GM12878 (cell line): ENCODE data around the gene MYNN. TPM values are rescaled to one million over a fixed set of nuclear protein-coding genes. Genes with fewer than 3 reads are reported as not detected.

Experiments used
- ATAC-seq: fragments of 200-7000 bp; cut with Tn5 transposase; 3 replicates; pipeline ENCODE4 v1.9.1; 2020; ENCODE audit warnings: mild to moderate bottlenecking, moderate library complexity
- BruUV-seq: library from RNA; stranded (reverse); fragments of 400-500 nt; replicated peaks from 2 replicates; lab custom pipeline; 2021; lab: Mats Ljungman, UMichigan
- CTCF ChIA-PET: fragments of 300-600 bp; sonication (Branson Sonifier 250); formaldehyde crosslinking; extraction: SDS; loops from one replicate; lab custom pipeline; 2021; ENCODE audit warnings: inconsistent platforms; lab: Yijun Ruan, JAX
- POLR2A ChIA-PET: fragments of 350-600 bp; formaldehyde crosslinking; extraction: SDS; loops from one replicate; lab custom pipeline; 2021; ENCODE audit warnings: inconsistent platforms; lab: Charles Lee
- RAD21 ChIA-PET: fragments of 300-600 bp; sonication (Branson Sonifier 250); formaldehyde crosslinking; loops from one replicate; lab custom pipeline; 2023; ENCODE audit warnings: antibody characterized with exemption; ENCODE audit not compliant: unreplicated experiment; lab: Charles Lee
- SMC1A ChIA-PET: fragments of 300-600 bp; sonication (Branson Sonifier 250); formaldehyde crosslinking; loops from one replicate; lab custom pipeline; 2023; ENCODE audit not compliant: unreplicated experiment, uncharacterized antibody; lab: Charles Lee
- DNase-seq: peaks from one replicate; pipeline ENCODE4 v3.0.0-alpha.2; 2011; ENCODE audit warnings: low read depth, low spot score
- FAIRE-seq: peaks from 3 replicates; lab custom pipeline; 2011; peaks lifted over from hg19 to GRCh38; lab: Jason Lieb, UNC
- H2AFZ ChIP-seq: 2 replicates; pipeline ENCODE4 v1.6.0; 2011; ENCODE audit warnings: low read depth, low read length, control low read depth; ENCODE audit not compliant: control insufficient read depth
- H3K27ac ChIP-seq: 2 replicates; pipeline ENCODE4 v1.5.1; 2011; ENCODE audit warnings: control low read depth; ENCODE audit not compliant: control insufficient read depth, insufficient read depth
- H3K27me3 ChIP-seq, 2 experiments: replicated peaks in 1 of 2; 2 replicates each; pipeline versions ENCODE4 v1.6.0 to v1.6.1; 2011; ENCODE audit warnings: low read length in 1 of 2; ENCODE audit not compliant: control insufficient read depth in 2 of 2, insufficient read depth in 2 of 2
- H3K36me3 ChIP-seq, 2 experiments: 2 replicates each; pipeline ENCODE4 v1.5.1; 2011; ENCODE audit warnings: low read length in 1 of 2; ENCODE audit not compliant: control insufficient read depth in 2 of 2, insufficient read depth in 2 of 2
- H3K4me1 ChIP-seq: 2 replicates; pipeline ENCODE4 v1.6.1; 2011; ENCODE audit warnings: mild to moderate bottlenecking, low read length, moderate library complexity, mixed read lengths; ENCODE audit not compliant: control insufficient read depth, insufficient read depth
- H3K4me2 ChIP-seq: 2 replicates; pipeline ENCODE4 v1.6.0; 2011; ENCODE audit warnings: control low read depth; ENCODE audit not compliant: control insufficient read depth, insufficient read depth
- H3K4me3 ChIP-seq: fragments of 200-600 bp; sonication (generic); 2 replicates; pipeline ENCODE4 v1.5.1; 2016
- H3K79me2 ChIP-seq: 2 replicates; pipeline ENCODE4 v1.6.0; 2011; ENCODE audit warnings: low read length; ENCODE audit not compliant: control insufficient read depth, insufficient read depth
- H3K9ac ChIP-seq: 2 replicates; pipeline ENCODE4 v1.8.0; 2011; ENCODE audit warnings: low read length, control low read depth, mixed read lengths; ENCODE audit not compliant: control insufficient read depth, insufficient read depth
- H3K9me3 ChIP-seq: replicated peaks from 3 replicates; pipeline ENCODE4 v1.5.1; 2011; ENCODE audit warnings: mild to moderate bottlenecking, low read length; ENCODE audit not compliant: control insufficient read depth, insufficient read depth
- H4K20me1 ChIP-seq: 2 replicates; pipeline ENCODE4 v1.6.0; 2011; ENCODE audit not compliant: control insufficient read depth, insufficient read depth
- CHD4 ChIP-seq: fragments of 200-600 bp; sonication (generic); IDR thresholded peaks from 2 replicates; pipeline ENCODE4 v1.6.1; 2016; ENCODE audit warnings: mild to moderate bottlenecking
- CUX1 ChIP-seq: IDR thresholded peaks from 2 replicates; pipeline ENCODE4 v1.6.1; 2012; ENCODE audit warnings: improper control_type of control experiment, low read depth, low read length; ENCODE audit not compliant: insufficient replicate concordance
- DPF2 ChIP-seq: fragments of 450-650 bp; IDR thresholded peaks from 2 replicates; pipeline ENCODE4 v1.6.1; 2017; ENCODE audit warnings: mild to moderate bottlenecking
- IKZF2 ChIP-seq, 2 experiments: fragments of 450-650 bp; IDR thresholded peaks; 2 replicates each; pipeline ENCODE4 v1.6.1; 2017; ENCODE audit warnings: mild to moderate bottlenecking in 2 of 2, moderate library complexity in 2 of 2
- IRF3 ChIP-seq: fragments of 450-650 bp; IDR thresholded peaks from 2 replicates; pipeline ENCODE4 v1.6.1; 2014; ENCODE audit warnings: mild to moderate bottlenecking
- JUND ChIP-seq: IDR thresholded peaks from 2 replicates; pipeline ENCODE4 v1.6.1; 2012; ENCODE audit warnings: low read depth, mild to moderate bottlenecking, low read length, improper control_type of control experiment, moderate library complexity
- POLR2A ChIP-seq: IDR thresholded peaks from 2 replicates; pipeline ENCODE4 v1.6.1; 2011; ENCODE audit warnings: low read depth, mild to moderate bottlenecking, low read length
- POU2F2 ChIP-seq: IDR thresholded peaks from 3 replicates; pipeline ENCODE4 v1.6.1; 2011; ENCODE audit warnings: low read depth, mild to moderate bottlenecking, low read length, borderline replicate concordance
- SMAD1 ChIP-seq: fragments of 450-650 bp; IDR thresholded peaks from 2 replicates; pipeline ENCODE4 v1.6.1; 2018; ENCODE audit warnings: mild to moderate bottlenecking, low read depth; ENCODE audit not compliant: partially characterized antibody
- SPI1 ChIP-seq: IDR thresholded peaks from 2 replicates; pipeline ENCODE4 v1.6.1; 2011; ENCODE audit warnings: low read depth, mild to moderate bottlenecking, low read length, moderate library complexity, borderline replicate concordance; ENCODE audit not compliant: insufficient read depth
- STAT3 ChIP-seq: IDR thresholded peaks from 2 replicates; pipeline ENCODE4 v1.6.1; 2011; ENCODE audit warnings: low read depth, low read length, improper control_type of control experiment
- YBX1 ChIP-seq: fragments of 450-650 bp; IDR thresholded peaks from 2 replicates; pipeline ENCODE4 v1.6.1; 2016; ENCODE audit warnings: antibody characterized with exemption
- ZNF274 ChIP-seq: IDR thresholded peaks from one replicate; pipeline ENCODE4 v1.8.0; 2011; ENCODE audit not compliant: insufficient read length, insufficient read depth
- ZNF384 ChIP-seq: IDR thresholded peaks from 2 replicates; pipeline ENCODE4 v1.6.1; 2012; ENCODE audit warnings: low read depth, mild to moderate bottlenecking, low read length, improper control_type of control experiment, borderline replicate concordance
- ZNF687 ChIP-seq: fragments of 450-650 bp; IDR thresholded peaks from 2 replicates; pipeline ENCODE4 v1.6.1; 2017; ENCODE audit warnings: mild to moderate bottlenecking, moderate library complexity
- ZZZ3 ChIP-seq: IDR thresholded peaks from 2 replicates; pipeline ENCODE4 v1.6.1; 2011; ENCODE audit warnings: low read depth; ENCODE audit not compliant: control insufficient read depth, insufficient read length
- WGBS: methylation state at CpG from one replicate; pipeline ENCODE4 v1.1.6; 2016; ENCODE audit warnings: low lambda C conversion rate; ENCODE audit not compliant: insufficient replicate concordance, insufficient coverage; ENCODE audit errors: missing lambda C conversion rate; 5-methylcytosine and 5-hydroxymethylcytosine counted together
- in situ Hi-C: fragments of 300-500 bp; cut with MboI; formaldehyde crosslinking; loops from 9 replicates; pipeline ENCODE4 v1.14.3; 2018; ENCODE audit warnings: mixed read lengths
- intact Hi-C: fragments of 100-400 bp; cut with micrococcal nuclease; formaldehyde crosslinking; loops from one replicate; pipeline ENCODE4 v1.14.2; 2022; ENCODE audit not compliant: unreplicated experiment
- polyA plus RNA-seq, 11 experiments: library from polyadenylated mRNA; depleted of rRNA in 4 of 11; unstranded in 6 of 11; stranded (reverse) in 5 of 11; fragments of >200 nt; fragmentation: Nextera tagmentation in 4 of 11; fragmentation: Illumina TruSeq in 1 of 11; extraction: Ambion mirVana in 4 of 11; extraction: Trizol in 1 of 11; gene quantifications; 1 replicate in 1 of 11; 2 replicates in 10 of 11; pipeline versions ENCODE4 v1.2.1 to v1.2.3, GENCODE V29; 2011 to 2016; ENCODE audit warnings: inconsistent platforms in 2 of 11, missing spikeins in 2 of 11, low read depth in 1 of 11
- total RNA-seq, 4 experiments: library from RNA; depleted of rRNA in 3 of 4; stranded (reverse); fragments of >200 nt in 3 of 4; fragmentation: Illumina TruSeq in 1 of 4; extraction: Trizol in 1 of 4; gene quantifications; 2 replicates each; pipeline versions ENCODE4 v1.2.1 to v1.2.3, GENCODE V29; 2013 to 2021

The MYNN gene
- total and polyA plus RNA-seq, 10 of the 15 experiments (the other 5 are each of a cell fraction or from before 2014, with no cell fraction given), result 8.8 to 20.5 (median 15.8) TPM

DNA sequence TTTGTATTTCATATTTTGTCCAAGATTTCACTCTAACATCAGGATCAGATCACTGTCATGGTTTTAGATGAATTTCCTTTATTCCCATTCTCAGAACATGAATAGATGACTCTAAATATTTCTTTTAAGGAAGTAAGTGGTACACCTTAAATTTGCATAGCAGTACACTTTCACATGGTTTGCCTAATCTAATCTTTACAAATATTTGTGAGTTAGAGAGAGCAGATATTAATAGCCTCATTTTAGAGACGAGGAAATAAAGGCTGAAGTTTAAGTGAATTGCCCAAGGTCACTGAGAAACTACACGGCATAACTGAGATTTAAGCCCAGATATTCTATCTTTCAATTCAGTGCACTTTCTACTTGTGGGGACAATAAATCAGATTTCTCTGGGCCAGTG lies 22.5 kb upstream of the MYNN start:
- no peak for FAIRE-seq

More for the DNA sequence above, 22.5 kb upstream of the MYNN start:
- Histone ChIP-seq H3K79me2 (no peaks in the 10 kb centered on the region), H3K4me2 (peak overlapping the region; percentile 54; the same call in 1 of the 2 replicates), H4K20me1 (no peaks in the 10 kb centered on the region), H2AFZ (no peak overlapping the region), H3K27me3 (0 out of 4 replicates have a peak, but pooled peaks cover 0 to 2% of the 10 kb centered on the region in 2 experiments), H3K4me1 (peaks cover 4% of the 10 kb centered on the region; the same call in 1 of the 2 replicates), H3K4me3 (no peak overlapping the region), H3K9me3 (no peaks in the 10 kb centered on the region), H3K9ac (no peak overlapping the region), H3K36me3 (no peaks in the 10 kb centered on the region), H3K27ac (no peak overlapping the region)
- no peak for DNase-seq
- ChIA-PET POLR2A (no interaction called here), RAD21 (no interaction called here), SMC1A (no interaction called here), CTCF (no interaction called here)
- TF ChIP-seq YBX1 (no peak), POLR2A (no peak), POU2F2 (no peak), ZNF384 (no peak), ZNF274 (no peak), IKZF2 (IDR thresholded peaks at IDR 0.05) (no peak), JUND (no peak), CUX1 (no peak), SMAD1 (no peak), STAT3 (no peak), SPI1 (no peak), CHD4 (no peak), ZNF687 (no peak), ZZZ3 (no peak), DPF2 (no peak), IRF3 (no peak)
- BruUV-seq, result no TSS peak
- no peak for ATAC-seq
- in situ Hi-C loops (no loop called here), intact Hi-C loops (no loop called here)
- WGBS, result 0% methylated on average over 2 of the region's 2 CpGs
